GM21786 (cell line): Measurements from ENCODE around the gene TCF7L1.
"Not testable (repeated sequence)": the region's sequence is repeated elsewhere in the genome, so short reads cannot be mapped to it uniquely, and the experiment has no call there.

Experiments used
- ATAC-seq: cut with Tn5 transposase; IDR thresholded peaks from one replicate; pipeline ENCODE4 v1.9.1; 2021; ENCODE audit not compliant: unreplicated experiment

TCF7L1 gene

DNA sequence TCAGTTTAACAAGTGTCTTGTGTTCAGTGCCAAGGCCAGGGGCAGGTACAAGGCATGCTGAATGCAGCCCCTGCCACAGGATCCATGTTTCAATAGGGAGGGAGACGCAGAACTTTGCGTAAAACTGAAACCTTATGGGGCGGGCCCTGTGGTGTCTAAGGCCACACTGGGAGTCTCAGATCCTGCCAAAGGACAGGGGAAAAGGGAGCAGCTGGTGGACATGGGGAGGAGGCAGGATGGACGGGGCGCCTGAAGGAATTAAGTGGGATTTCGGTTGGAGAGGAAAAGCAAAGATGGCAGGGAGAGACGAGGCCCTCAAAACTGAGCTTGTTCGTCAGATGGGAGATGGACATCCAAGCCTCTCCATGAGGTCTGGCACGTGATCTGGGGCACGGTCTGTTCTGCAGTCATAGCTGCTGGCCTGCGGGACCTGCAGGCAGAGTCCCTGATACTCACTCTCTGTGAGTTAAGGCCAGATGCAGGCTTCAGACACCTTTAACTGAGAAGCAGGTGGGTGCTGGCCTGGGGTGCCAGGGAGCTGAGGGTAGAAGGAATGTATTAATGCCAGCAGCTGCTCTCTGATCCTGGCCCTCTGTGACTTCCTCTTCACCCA is 48.8 kb downstream of the TCF7L1 start:
- ATAC-seq: no peak

DNA sequence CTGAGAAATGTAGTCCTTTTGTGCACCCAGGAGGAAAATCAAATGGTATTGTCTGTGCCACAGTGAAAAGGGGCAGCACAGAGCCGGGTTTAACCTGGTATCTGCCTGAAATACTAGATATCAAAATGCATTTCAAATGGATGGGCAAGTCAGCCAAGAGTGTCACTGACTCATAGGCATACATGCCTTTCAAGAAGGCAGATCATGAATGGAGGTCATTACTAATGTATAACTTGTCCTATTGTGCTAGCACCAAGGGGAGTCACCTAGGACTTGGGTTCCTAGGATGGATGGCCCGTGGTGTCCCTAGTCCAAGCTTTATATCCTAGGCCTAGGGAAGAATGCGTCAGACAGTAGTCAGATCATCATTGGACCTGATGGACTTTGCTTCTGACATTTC is 49.9 kb downstream of the TCF7L1 start:
- no peak for ATAC-seq

DNA sequence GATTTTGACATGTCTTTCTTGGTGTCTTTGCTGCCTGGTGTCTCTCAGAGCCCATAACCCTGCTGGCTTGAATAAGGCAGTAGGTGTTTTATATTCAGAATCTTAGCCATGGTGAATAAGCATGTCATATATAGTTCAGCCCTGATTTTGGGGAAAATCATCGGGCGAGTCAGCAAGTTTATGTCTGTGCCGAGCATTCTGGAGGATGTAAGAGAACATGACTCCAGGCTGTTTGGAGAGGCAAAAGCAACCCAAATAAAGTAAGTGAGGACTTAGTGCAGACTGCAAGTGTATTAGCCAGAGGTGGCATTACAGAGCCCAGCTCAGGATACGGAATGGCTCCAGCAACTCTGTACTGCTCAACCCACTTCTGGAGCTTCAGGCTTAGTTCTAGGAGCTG is 50.3 kb downstream of the TCF7L1 start:
- no peak for ATAC-seq

DNA sequence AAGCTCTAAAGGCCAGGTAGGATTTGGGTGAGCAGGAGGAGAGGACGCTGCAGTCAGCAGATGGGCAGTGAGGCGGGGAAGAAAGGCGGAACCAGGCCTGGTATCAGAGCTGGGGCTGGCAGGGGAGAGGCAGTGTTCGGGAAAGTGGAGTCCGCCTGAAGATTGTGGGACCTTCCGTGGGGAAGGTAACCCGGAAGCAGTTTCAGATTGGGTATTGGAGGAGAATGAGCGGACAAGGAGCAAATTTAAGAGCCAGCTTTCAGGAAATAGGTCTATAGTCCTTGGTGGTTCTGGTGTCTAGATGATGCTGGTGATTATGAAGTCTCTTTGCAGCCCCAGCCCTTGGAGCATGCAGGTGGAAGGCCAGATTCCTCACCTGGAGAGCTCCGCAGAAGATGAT is 51.0 kb downstream of the TCF7L1 start:
- no peak for ATAC-seq

DNA sequence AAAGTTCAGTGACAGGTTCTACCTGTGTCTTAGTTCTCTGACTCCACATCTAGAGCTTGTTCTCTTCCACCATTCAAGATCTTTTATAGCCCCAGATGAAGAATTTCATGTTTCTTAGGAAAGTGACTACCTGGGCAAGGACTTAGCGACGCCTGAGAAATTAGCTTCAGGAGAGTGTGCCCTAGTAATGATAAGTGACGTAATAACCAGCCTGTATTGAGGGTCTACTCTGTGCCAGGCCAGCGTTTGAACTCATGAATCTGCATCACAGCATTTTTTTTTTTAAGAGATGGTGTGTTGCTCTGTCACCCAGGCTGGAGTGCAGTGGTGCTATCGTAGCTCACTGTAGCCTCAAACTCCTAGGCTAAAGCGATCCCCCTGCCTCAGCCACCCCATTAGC is 51.8 kb downstream of the TCF7L1 start:
- ATAC-seq: no peak

DNA sequence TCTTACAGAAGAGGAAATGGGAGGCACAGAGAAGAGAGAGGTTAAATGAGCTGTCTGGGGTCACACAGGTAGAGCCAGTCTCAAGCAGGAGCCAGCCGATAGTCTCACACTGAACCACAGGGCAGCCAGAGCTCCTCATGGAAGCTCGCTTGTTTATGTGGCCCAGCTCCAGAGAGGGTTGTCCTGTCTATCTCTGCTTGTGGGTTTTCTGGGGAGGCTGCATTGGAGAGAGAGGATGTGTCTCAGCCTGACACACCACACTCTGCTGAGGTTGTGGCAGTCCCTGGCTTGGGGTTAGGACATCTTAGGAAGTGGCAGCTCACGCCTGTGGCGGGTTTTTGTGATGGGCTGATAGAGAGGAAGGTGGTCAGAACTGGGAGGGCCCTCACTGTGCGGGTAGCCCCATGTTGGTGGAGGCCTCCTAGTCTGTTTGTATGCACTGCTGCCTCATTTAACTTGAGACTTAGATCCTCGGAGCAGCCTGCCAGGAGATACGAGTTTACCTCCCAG is 52.3 kb downstream of the TCF7L1 start:
- ATAC-seq: no peak

DNA sequence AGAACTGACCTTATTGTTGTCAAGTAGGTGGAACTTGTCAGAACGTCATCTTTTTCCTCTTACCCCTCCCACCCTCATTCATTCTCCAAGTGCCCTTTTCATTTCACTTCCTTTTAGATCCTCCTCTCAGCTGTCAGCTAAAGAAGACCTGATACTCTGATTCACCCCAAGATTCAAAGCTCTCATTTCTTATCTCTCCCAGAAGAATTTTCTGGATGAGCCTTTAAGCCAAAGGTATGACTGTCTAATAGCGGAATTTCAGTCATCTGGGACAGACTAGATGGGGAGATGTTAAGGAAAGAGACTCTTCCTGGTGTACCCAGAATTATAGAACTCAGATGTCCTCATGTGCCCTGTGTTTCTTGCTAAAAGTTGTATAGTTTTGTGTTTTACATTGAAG is 53.9 kb downstream of the TCF7L1 start:
- ATAC-seq: no peak

DNA sequence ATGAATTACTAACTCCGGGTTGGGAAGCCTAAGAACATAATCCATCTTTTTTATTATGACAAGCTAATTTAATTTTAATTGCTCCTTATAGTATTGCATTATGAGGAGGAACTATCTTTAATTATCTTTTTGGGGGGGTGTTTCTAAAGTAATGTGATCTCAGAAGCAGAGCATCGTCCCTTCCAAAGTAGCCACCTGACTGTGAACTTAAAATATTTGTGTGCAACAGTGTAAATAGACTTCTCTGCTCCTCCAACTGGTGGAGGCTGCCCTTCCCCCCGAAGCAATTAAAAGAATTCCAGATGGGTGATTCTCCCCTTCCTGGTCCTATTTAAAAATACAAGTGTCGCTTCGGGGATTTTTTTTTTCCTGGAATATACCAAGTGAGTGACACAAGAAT is 55.7 kb downstream of the TCF7L1 start:
- no peak for ATAC-seq

DNA sequence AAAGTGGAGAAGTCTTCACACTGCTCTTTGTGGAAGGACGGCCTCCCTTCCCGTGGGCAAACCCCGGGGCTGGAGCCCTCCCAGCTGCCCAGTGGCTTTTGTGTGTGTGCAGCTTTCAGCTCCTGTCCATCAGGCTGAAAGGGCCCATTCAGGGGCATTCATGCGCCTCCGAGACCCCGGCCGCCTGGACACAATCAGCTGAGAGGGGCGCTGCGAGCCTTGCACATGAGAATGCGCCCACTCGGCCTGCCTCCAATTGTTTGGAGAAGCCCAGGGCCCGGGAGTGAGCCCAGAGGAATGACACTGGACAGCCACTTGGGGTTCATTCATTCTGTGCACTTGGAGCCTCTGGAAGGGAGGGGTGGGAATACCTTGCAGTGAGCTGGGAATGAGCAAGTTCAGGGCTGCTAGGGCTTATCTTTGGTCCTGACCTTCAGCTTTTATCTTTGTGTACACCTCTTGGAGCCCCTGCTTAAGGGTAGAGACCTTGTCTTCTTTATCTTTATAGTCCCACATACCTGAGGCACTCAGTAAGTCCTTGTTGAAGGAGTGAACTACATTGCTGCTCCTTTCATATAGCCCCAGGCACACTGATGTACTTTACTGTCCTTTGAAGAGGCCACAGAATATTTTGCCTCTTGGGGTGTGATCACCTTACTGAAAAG is 56.5 kb downstream of the TCF7L1 start:
- no peak for ATAC-seq

DNA sequence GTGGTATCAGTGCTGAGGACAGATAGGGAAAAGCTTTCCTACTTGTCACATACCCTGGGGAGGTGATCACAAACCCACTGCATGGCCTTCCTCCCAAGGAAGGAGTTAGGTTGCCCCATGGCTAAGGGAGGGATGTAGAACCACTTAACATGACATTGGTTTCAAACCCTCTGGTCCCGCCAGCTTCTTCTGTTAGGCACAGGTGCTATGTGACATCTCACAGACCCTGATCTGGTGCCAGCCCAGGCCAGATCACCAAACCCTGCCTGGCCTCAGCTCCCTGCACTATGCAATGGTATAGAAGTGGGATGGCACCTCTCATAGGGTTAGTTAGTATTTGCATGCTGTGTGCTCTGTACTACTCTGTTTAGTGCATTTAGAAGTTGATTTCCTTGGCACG is 58.0 kb downstream of the TCF7L1 start:
- ATAC-seq: no peak

DNA sequence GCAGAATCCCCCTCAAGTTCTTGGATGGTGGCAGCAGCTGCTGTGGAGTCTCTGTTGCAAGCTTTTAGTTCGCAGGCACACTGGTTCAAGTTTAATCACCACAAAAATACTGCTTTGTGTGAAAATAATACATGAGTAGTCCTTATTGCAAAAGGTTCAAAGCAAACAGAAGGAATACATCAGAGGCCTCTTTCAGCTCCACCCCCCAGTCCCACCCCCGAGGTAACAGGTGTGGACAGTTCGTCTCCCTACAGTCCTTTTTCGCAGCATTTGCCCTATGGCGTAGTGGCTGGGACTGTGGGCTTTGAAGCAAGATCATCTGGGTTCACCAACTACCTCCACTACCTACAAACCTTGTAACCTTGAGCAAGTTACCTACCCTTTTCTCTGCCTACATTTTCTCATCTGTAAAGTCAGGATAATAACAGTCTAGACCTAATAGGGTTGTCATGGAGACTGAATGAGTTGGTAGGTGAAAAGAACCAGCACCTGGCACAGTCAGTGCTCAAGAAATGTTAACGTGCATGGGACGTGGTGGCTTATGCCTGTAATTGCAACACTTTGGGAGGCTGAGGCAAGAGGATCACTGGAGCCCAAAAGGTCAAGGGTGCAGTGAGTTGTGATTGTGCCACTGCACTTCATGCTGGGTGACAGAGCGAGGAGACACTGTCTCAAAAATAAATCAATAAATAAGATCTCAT is 61.7 kb downstream of the TCF7L1 start:
- no peak for ATAC-seq

DNA sequence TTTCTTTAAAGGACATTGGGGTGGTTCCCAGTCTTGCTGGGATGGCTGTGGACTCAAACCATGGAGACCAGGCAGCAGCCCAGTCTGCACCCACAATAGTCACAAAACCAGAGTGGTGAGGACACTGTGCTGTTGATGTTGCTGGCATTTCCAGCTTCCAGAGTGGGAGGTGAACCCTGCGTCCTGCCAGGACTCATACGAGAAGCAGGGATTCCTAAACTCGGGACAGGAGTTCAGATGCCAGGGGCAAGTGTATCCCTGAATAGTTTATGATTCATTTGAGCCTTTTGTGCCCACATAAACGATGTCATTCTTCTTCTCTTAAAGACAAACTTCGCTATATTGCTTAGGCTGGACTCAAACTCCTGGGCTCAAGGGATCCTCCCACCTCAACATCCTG is 62.8 kb downstream of the TCF7L1 start:
- no peak for ATAC-seq

DNA sequence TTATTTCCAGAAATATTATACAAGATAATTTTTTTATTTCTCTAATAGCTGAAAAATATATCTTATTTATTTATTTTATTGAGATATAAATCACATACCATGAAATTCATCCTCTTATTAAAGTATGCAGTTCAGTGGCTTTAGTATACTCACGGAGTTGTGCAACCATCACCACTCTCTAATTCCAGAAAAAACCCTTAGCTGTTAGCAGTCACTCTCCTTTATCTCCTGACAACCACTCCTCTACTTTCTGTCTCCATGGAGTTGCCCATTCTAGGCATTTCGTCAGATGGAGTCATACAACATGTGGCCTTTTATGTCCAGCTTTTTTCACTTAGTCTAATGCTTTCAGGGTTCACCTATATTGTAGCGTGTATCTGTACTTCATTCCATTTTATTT is 66.5 kb downstream of the TCF7L1 start:
- ATAC-seq: no peak

DNA sequence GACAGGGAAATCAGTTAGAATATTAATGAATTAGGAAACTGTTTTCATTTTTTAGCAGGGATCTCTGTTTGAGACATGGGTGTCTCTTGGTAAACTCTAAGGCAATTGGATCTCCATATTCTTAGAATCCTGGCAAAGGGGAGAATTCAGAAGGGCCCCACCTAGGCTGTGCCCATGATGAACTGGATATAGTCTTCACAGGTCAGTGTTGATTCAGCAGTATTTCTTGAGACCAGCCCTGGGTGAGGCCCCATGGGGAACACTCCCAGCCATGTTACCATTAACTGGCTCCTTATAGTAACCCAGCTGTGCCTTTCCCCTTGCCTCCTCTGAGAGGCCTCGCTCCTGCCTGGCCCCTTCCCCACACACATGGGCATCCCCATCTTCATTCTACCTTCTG is 76.7 kb downstream of the TCF7L1 start:
- no peak for ATAC-seq

DNA sequence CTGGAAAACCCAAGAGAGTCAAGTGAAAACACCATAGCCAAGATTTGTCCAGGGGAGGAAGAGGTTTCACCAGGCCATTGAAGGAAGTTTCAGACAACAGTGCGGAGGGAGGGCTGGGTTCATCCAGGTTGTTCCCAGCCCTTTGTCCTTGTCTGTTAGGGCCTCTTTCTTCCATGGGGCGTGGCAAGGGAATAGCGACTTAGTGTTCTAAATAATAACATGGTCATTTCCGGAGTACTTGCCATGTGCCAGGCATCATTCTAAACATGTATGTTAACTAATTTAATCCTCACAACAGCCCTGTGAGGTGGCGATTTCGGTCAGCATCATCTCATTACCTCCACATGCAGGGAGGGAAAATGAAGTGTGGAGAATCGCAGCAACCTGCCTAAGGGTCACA is 77.3 kb downstream of the TCF7L1 start:
- ATAC-seq: no peak

DNA sequence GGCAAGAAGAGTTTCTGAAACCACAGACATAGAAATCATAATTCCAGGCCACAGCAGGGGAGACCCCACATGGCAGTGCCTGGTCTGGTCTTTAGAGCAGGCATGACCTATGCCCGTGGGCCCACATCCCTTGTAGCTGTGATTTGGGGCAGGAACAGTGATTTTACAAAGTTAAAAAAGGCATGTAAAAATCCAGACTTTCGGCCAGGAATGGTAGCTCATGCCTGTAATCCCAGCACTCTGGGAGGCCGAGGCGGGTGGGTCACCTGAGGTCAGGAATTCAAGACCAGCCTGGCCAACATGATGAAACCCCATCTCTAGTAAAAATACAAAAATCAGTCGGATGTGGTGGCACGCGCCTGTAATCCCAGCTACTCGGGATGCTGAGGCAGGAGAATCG is 78.4 kb downstream of the TCF7L1 start:
- not testable (repeated sequence) for ATAC-seq

DNA sequence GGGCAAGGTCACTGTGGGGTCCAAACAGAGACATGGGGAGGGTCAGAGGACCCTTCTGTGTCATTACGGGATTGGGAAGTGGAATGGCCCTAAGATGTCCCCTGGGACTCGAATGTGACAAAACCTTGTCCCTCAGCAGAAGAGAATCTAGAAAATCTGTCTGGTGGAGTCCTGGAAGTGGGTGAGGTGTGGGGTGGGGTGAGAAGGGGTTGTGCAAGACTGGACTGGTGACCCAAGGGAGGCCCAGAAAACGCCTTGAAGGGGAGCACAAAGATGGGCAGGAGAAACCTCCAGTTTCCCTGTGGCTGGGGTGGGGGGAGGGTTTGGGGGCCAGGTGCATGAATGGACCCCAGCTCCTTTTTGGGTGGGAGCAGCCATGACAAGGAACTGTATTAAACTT is 79.6 kb downstream of the TCF7L1 start:
- no peak for ATAC-seq

DNA sequence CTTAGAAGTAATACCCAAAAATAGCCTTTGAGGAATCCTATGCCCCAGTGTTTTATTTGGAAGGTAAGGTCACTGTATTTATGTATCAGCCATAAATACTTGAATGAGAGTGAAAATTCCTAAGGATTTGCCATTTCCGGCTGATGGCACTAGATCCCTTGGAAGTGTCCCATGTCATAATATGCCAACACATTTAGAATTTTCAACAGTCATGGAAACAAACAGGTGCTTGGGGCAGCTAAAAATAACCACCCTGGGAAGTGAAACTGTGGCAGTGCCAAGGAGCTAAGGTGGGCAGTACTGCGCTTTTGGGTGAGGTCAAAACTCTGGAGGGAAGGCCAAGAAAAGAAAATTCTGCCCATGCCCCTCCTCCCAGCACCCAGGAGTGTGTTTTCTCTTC is 80.2 kb downstream of the TCF7L1 start:
- ATAC-seq: no peak

DNA sequence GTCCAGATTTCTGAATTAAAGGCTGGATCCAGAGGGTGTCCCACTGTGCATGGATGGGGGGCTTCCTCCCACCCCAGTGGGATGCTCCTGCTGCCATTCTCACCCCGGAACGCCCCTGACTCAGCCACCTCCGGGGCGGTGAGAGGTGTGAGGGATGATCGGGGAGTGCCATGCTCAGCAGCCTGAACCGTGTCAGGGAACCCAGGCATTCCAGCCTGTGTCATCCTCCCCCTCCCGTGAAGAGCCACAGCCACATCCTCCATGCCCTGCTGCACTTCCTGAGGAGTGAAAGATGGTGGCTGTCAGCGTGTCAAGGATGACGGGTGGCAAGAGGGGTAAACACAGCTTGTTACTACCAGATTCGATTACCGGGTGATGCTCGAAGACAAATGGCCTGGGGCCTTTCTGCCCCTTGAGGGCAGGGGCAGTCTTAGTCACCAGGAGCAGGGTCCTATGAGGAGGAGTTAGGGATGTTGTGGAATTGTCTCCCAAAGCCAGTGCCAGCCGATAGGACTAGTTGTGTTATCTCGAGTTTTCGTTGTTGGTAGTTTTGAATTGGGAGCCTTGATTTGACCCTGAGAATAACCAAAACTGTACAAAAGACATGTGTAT is 80.8 kb downstream of the TCF7L1 start:
- no peak for ATAC-seq

DNA sequence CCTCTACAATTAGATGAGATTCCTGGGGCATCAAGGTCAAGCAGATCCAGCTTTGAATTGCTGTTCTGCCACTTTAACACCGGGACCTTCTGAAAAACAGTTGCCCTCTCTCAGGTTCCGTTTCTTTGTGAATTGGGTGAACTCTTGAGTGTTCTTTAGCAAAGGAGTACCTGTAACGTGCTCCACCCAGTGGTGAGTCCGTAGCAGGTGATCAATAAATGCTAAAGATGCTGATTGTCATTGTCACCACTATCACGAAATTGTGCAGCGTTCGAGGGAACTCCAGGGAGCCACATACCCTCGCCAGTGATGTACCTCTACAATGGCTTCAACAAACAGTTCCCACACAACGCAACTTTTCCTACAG is 81.9 kb downstream of the TCF7L1 start:
- no peak for ATAC-seq

DNA sequence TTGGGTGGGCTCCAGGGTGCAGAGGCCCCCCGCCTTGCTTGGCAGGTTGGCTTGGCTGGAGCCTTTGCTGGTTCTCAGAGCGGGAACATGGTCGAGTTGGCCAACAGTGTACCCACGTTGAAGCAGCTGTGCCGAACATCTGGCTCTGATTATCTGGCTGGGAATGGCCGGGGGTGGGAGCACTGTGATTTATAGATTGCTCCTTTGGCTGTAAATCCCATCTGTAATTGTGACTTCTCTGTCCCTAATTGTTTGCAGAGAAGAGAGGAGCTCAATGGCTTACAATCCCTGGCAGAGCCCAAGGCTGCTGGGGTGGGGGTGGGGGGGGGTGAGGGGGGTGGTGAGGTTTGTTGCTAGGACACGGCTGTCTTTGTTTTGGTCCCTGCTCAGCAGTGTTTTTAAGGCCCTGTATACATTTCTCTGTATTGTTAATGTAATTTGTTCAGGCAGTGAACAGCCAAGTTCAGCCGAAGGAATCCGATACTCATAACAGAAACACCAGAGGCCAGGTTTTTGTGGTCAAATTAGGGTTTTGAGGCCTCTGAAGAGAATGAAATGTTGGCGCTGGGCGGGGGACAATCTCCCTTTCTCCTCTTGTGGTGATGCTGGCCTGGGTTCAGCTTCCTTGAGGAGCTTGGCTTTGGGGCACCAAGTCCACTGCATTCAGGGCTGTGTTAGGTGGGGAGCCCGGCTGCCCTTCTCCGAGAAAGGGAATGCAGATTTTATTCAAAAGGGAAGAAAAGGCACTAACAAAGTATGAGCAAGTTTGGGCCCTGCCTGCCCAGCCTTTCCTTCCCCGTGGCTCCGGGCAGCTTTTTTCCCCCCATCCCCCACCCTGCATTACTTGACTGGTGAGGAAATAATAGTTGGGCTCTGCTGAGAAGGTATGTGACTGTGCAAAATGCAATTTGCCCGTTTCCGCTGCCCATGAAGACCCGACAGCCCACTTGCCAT is 82.5 kb downstream of the TCF7L1 start:
- ATAC-seq: no peak
